K562 (cell line): ENCODE results near the gene IBA57. TPM values are rescaled to one million over a fixed set of nuclear protein-coding genes. Genes with fewer than 3 reads are reported as not detected.

Source experiments
- BCOR ChIP-seq: fragments of 450-650 bp; IDR thresholded peaks from 2 replicates; pipeline ENCODE4 v1.6.1; 2016
- CHAMP1 ChIP-seq: fragments of 450-650 bp; IDR thresholded peaks from 2 replicates; pipeline ENCODE4 v1.6.1; 2016; ENCODE audit warnings: mild to moderate bottlenecking
- EP300 ChIP-seq: IDR thresholded peaks from 2 replicates; pipeline ENCODE4 v1.6.1; 2012; ENCODE audit warnings: low read length, improper control_type of control experiment
- EZH2 ChIP-seq: IDR thresholded peaks from 2 replicates; pipeline ENCODE4 v1.6.1; 2012; ENCODE audit warnings: low read depth, mild to moderate bottlenecking, inconsistent platforms, low read length, borderline replicate concordance
- GTF2A2 ChIP-seq: IDR thresholded peaks from 2 replicates; pipeline ENCODE4 v1.6.1; 2016; ENCODE audit warnings: mild to moderate bottlenecking, missing genetic modification characterization, missing compliant biosample characterization
- HDAC2 ChIP-seq: fragments of 450-650 bp; IDR thresholded peaks from 2 replicates; pipeline ENCODE4 v1.6.1; 2016; ENCODE audit warnings: mild to moderate bottlenecking
- HDAC3 ChIP-seq: fragments of 450-650 bp; IDR thresholded peaks from 2 replicates; pipeline ENCODE4 v1.6.1; 2018; ENCODE audit warnings: borderline replicate concordance, mild to moderate bottlenecking, moderate library complexity; ENCODE audit not compliant: partially characterized antibody
- MAFG ChIP-seq: fragments of 450-650 bp; conservative IDR thresholded peaks from 2 replicates; pipeline ENCODE4 v1.6.1; 2016; ENCODE audit warnings: missing genetic modification characterization, missing compliant biosample characterization
- MIER1 ChIP-seq: fragments of 450-650 bp; IDR thresholded peaks from 2 replicates; pipeline ENCODE4 v1.6.1; 2016; ENCODE audit warnings: antibody characterized with exemption, mild to moderate bottlenecking, low read depth
- MTA2 ChIP-seq: fragments of 450-650 bp; IDR thresholded peaks from 2 replicates; pipeline ENCODE4 v1.6.1; 2016; ENCODE audit warnings: low read depth
- NFE2 ChIP-seq: IDR thresholded peaks from 2 replicates; pipeline ENCODE4 v1.6.1; 2014; ENCODE audit warnings: antibody characterized with exemption, low read depth
- NFIC ChIP-seq: fragments of 450-650 bp; IDR thresholded peaks from 2 replicates; pipeline ENCODE4 v1.6.1; 2017; ENCODE audit warnings: mild to moderate bottlenecking, inconsistent platforms
- NR2F6 ChIP-seq: fragments of 450-650 bp; formaldehyde crosslinking; IDR thresholded peaks from 2 replicates; pipeline ENCODE4 v1.4.0; 2020; ENCODE audit warnings: mild to moderate bottlenecking
- SREBF2 ChIP-seq: sonication (generic); formaldehyde crosslinking; IDR thresholded peaks from 2 replicates; pipeline ENCODE4 v1.4.0; 2020; ENCODE audit warnings: mild to moderate bottlenecking, missing genetic modification reagents
- TRIM24 ChIP-seq, 2 experiments: fragments of 450-650 bp; IDR thresholded peaks; 2 replicates each; pipeline ENCODE4 v1.6.1; 2016
- TRIM28 ChIP-seq: fragments of 450-650 bp; IDR thresholded peaks from 2 replicates; pipeline ENCODE4 v1.6.1; 2017
- ZNF24 ChIP-seq: fragments of 450-650 bp; IDR thresholded peaks from 2 replicates; pipeline ENCODE4 v1.6.1; 2016
- ZNF280A ChIP-seq: fragments of 450-650 bp; IDR thresholded peaks from 2 replicates; pipeline ENCODE4 v1.6.1; 2018; ENCODE audit warnings: mild to moderate bottlenecking, low read depth; ENCODE audit not compliant: partially characterized antibody
- ZNF445 ChIP-seq: fragments of 250-450 bp; sonication (Bioruptor Pico); IDR thresholded peaks from 2 replicates; pipeline ENCODE4 v1.4.0; 2020; ENCODE audit warnings: low read depth, mild to moderate bottlenecking, moderate library complexity
- ZNF76 ChIP-seq: fragments of 250-450 bp; sonication (Bioruptor Pico); IDR thresholded peaks from 2 replicates; pipeline ENCODE4 v1.4.0; 2020; ENCODE audit warnings: mild to moderate bottlenecking, moderate library complexity, borderline replicate concordance
- polyA plus RNA-seq, 8 experiments: library from polyadenylated mRNA; depleted of rRNA in 4 of 8; stranded (reverse) in 5 of 8; unstranded in 3 of 8; fragments of >200 nt; fragmentation: Nextera tagmentation in 2 of 8; fragmentation: Illumina TruSeq in 1 of 8; extraction: Ambion mirVana in 2 of 8; extraction: Trizol in 1 of 8; gene quantifications; 2 replicates each; pipeline versions ENCODE4 v1.2.1 to v1.2.3, GENCODE V29; 2011 to 2014; ENCODE audit warnings: inconsistent platforms in 1 of 8, missing spikeins in 1 of 8
- total RNA-seq, 7 experiments: library from RNA; depleted of rRNA in 6 of 7; stranded (reverse); fragments of >200 nt in 6 of 7; fragmentation: Illumina TruSeq in 2 of 7; extraction: Trizol in 2 of 7; gene quantifications; 2 replicates each; pipeline versions ENCODE4 v1.2.1 to v1.2.3, GENCODE V29; 2011 to 2021; ENCODE audit warnings: low replicate concordance in 1 of 7
- TF ChIP-seq, protein P1 (sequence below), 2 experiments: fragments of 450-650 bp; IDR thresholded peaks; 2 replicates each; pipeline ENCODE4 v1.6.1; 2016

Gene IBA57
- total and polyA plus RNA-seq, 9 of the 15 experiments (the other 6 are each of a cell fraction or from before 2014, with no cell fraction given) = 0.77 to 15.5 (median 2.7) TPM

DNA sequence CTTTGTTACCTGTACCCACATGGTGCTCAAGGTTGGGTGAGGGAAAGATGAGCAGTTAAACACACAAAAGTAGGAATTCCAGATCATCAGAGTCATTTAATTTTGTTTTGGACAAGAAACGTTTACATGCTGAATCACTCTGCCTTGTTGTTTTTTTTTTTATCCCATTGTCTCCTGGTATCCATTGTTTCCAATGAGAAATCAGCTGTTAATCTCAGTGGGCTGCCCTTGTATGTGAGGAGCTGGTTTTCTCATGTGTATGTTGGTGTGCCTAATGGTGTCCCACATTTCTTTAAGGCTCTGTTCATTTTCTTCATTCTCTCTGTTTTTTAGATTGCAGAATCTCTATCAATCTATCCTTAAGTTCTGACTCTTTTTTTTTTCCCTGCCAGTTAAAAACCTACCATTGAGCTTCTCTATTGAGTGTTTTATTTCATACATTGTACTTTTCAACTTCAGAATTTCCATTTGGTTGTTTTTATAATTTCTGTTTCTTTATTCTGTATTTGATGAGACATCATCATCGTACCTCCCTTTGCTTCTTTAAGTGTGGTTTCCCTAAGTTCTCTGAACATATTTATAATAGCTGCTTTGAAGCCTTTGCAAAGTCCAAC lies 33.5 kb downstream of the IBA57 start (continued):
- TF ChIP-seq CHAMP1 = 0 out of 2 replicates have a peak, but pooled peaks have one; percentile 22
- TF ChIP-seq MIER1 = peak; percentile 83; the same call in 1 of the 2 replicates
- peak; percentile 100 for TF ChIP-seq TRIM28
- TF ChIP-seq ZNF445 (CRISPR knock-in tag) = 0 out of 2 replicates have a peak, but pooled peaks have one; percentile 36
- peak; percentile 28 for TF ChIP-seq HDAC3
- TF ChIP-seq ZNF76 = no peak
- TF ChIP-seq BCOR = peak; percentile 36; the same call in 1 of the 2 replicates
- peak; percentile 94 to 98 for TF ChIP-seq TRIM24 (IDR thresholded peaks at IDR 0.05)
- no peak for TF ChIP-seq NR2F6 (CRISPR knock-in tag)
- peak; percentile 88 for TF ChIP-seq NFE2
- TF ChIP-seq EZH2 = no peak
- TF ChIP-seq EP300 = peak; percentile 23; the same call in 1 of the 2 replicates
- peak; percentile 26; the same call in 1 of the 2 replicates for TF ChIP-seq MTA2
- 0 out of 2 replicates have a peak, but pooled peaks have one; percentile 26 for TF ChIP-seq GTF2A2 (tag)
- TF ChIP-seq MAFG (tag) = peak; percentile 72
- peak; percentile 66; the same call in 1 of the 2 replicates for TF ChIP-seq ZNF24
- no peak for TF ChIP-seq SREBF2 (CRISPR knock-in tag)
- no peak for TF ChIP-seq HDAC2
- TF ChIP-seq, protein P1, sequence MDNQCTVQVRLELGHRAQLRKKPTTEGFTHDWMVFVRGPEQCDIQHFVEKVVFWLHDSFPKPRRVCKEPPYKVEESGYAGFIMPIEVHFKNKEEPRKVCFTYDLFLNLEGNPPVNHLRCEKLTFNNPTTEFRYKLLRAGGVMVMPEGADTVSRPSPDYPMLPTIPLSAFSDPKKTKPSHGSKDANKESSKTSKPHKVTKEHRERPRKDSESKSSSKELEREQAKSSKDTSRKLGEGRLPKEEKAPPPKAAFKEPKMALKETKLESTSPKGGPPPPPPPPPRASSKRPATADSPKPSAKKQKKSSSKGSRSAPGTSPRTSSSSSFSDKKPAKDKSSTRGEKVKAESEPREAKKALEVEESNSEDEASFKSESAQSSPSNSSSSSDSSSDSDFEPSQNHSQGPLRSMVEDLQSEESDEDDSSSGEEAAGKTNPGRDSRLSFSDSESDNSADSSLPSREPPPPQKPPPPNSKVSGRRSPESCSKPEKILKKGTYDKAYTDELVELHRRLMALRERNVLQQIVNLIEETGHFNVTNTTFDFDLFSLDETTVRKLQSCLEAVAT (IDR thresholded peaks at IDR 0.05) = peak; percentile 69 to 83; a peak in 2 of 4 replicates
- 0 out of 2 replicates have a peak, but pooled peaks have one; percentile 10 for TF ChIP-seq NFIC
- peak; percentile 100 for TF ChIP-seq ZNF280A
